Endodermal cell (in vitro differentiated cells): ENCODE data around the gene SLC1A7. TPM values are rescaled to one million over a fixed set of nuclear protein-coding genes. Genes with fewer than 3 reads are reported as not detected.
"Not testable (repeated sequence)": the region's sequence is repeated elsewhere in the genome, so short reads cannot be mapped to it uniquely, and the experiment has no call there.

Source experiments
- DNase-seq: peaks from one replicate; pipeline ENCODE4 v3.0.0-alpha.2; 2017
- H3K27ac ChIP-seq: 2 replicates; pipeline ENCODE4 v1.5.1; 2013; ENCODE audit warnings: mild to moderate bottlenecking, low read depth, low read length, moderate library complexity
- H3K27me3 ChIP-seq: 2 replicates; pipeline ENCODE4 v1.6.1; 2013; ENCODE audit warnings: mild to moderate bottlenecking, low read length, moderate library complexity; ENCODE audit not compliant: insufficient read depth, control insufficient read depth, poor library complexity, severe bottlenecking
- H3K36me3 ChIP-seq: 2 replicates; pipeline ENCODE4 v1.7.0; 2013; ENCODE audit warnings: mild to moderate bottlenecking, low read length, moderate library complexity; ENCODE audit not compliant: control insufficient read depth, insufficient read depth
- H3K4me1 ChIP-seq: one replicate; pipeline ENCODE4 v1.7.0; 2013; ENCODE audit warnings: low read length; ENCODE audit not compliant: control insufficient read depth, insufficient read depth
- H3K4me3 ChIP-seq: 2 replicates; pipeline ENCODE4 v1.5.1; 2013; ENCODE audit warnings: mild to moderate bottlenecking, low read length, moderate library complexity
- H3K9ac ChIP-seq: 2 replicates; pipeline ENCODE4 v1.6.1; 2013; ENCODE audit warnings: mild to moderate bottlenecking, low read length, moderate library complexity; ENCODE audit not compliant: poor library complexity, severe bottlenecking; ENCODE audit errors: extremely low read depth
- H3K9me3 ChIP-seq: 2 replicates; pipeline ENCODE4 v1.6.1; 2013; ENCODE audit warnings: mild to moderate bottlenecking, low read length, moderate library complexity; ENCODE audit not compliant: control insufficient read depth
- H3K27ac Mint-ChIP-seq: 2 replicates; pipeline ENCODE4 v1.8.0; 2020; ENCODE audit warnings: mixed read lengths
- H3K27me3 Mint-ChIP-seq: 2 replicates; pipeline ENCODE4 v1.8.0; 2021; ENCODE audit warnings: mild to moderate bottlenecking, mixed read lengths; ENCODE audit not compliant: insufficient read depth
- H3K36me3 Mint-ChIP-seq: 2 replicates; pipeline ENCODE4 v1.8.0; 2020; ENCODE audit warnings: low read depth, mixed read lengths
- H3K4me1 Mint-ChIP-seq: 2 replicates; pipeline ENCODE4 v1.8.0; 2020; ENCODE audit warnings: mixed read lengths
- H3K4me3 Mint-ChIP-seq: 2 replicates; pipeline ENCODE4 v1.8.0; 2020; ENCODE audit warnings: mild to moderate bottlenecking, moderate library complexity, mixed read lengths
- H3K9me3 Mint-ChIP-seq: 2 replicates; pipeline ENCODE4 v1.8.0; 2020; ENCODE audit warnings: mild to moderate bottlenecking, mixed read lengths
- CTCF ChIP-seq: fragments of 200-600 bp; sonication (generic); conservative IDR thresholded peaks from 2 replicates; pipeline ENCODE4 v1.5.0; 2021; ENCODE audit warnings: antibody characterized with exemption, mild to moderate bottlenecking
- WGBS, 2 experiments: methylation state at CpG; one replicate each; pipeline versions ENCODE4 v1.1.5 to v1.1.7; 2013; ENCODE audit warnings: missing lambda C conversion rate in 2 of 2, mixed read lengths in 1 of 2; ENCODE audit not compliant: insufficient coverage in 1 of 2, insufficient read length in 1 of 2; 5-methylcytosine and 5-hydroxymethylcytosine counted together
- total RNA-seq, 2 donors: library from RNA; stranded (reverse); fragmentation: NEBNext Ultra II Directional in 1 of 2; extraction: Animal tissue kit (Norgen Biotek cat#: 25700) in 1 of 2; gene quantifications; 2 replicates in 1 of 2; 3 replicates in 1 of 2; pipeline ENCODE4 v1.2.1, GENCODE V29; 2021

SLC1A7 gene
- total RNA-seq, 2 donors from 2014 or later, result 1.7 to 2.3 TPM

DNA sequence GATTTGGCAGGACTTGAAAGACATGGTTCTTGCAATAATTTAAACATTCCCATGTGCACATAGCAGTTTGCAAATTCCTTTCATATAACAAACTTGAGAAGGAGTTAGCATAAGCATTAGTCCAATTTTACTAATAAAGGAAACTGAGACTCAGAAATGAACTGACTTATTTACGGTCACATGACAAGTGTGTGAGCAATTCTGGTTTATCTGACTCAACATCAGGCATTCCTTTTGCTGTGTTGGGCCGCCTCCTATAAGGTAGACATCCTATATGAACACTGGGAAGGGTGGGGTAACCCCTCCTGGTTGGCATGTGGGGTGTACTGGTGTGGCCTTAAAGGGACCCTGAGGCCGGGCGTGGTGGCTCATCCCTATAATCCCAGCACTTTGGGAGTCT lies 45.7 kb upstream of the SLC1A7 start:
- Histone ChIP-seq H3K9me3 (no peaks in the 10 kb centered on the region), H3K27ac (no peak overlapping the region), H3K27me3 (no peaks in the 10 kb centered on the region), H3K4me3 (no peak overlapping the region), H3K36me3 (no peaks in the 10 kb centered on the region), H3K9ac (no peak overlapping the region), H3K4me1 (peaks cover 7% of the 10 kb centered on the region)
- Mint-ChIP-seq H3K27me3 (no peaks in the 10 kb centered on the region), H3K4me1 (peaks cover 29% of the 10 kb centered on the region), H3K9me3 (no peaks in the 10 kb centered on the region), H3K4me3 (no peak overlapping the region), H3K36me3 (no peaks in the 10 kb centered on the region), H3K27ac (no peak overlapping the region)
- 99 to 100% methylated on average over 3 to 4 of the region's 4 CpGs for WGBS, 2 experiments
- no peak for DNase-seq
- TF ChIP-seq CTCF, result no peak

- Histone ChIP-seq H3K4me3 (no peak overlapping the region), H3K4me1 (peaks cover 12% of the 10 kb centered on the region), H3K27ac (no peak overlapping the region), H3K9me3 (no peaks in the 10 kb centered on the region), H3K27me3 (no peaks in the 10 kb centered on the region), H3K36me3 (no peaks in the 10 kb centered on the region), H3K9ac (no peak overlapping the region)
- H3K27ac Mint-ChIP-seq, result no peak overlapping the region
- DNase-seq, result no peak
- no peaks in the 10 kb centered on the region for H3K36me3 Mint-ChIP-seq
- WGBS, 2 experiments, result 78% methylated on average over 1 of the region's 1 CpG
- H3K4me3 Mint-ChIP-seq, result no peak overlapping the region
- H3K9me3 Mint-ChIP-seq, result no peaks in the 10 kb centered on the region
- no peak for TF ChIP-seq CTCF
- no peaks in the 10 kb centered on the region for H3K27me3 Mint-ChIP-seq
- H3K4me1 Mint-ChIP-seq, result peaks cover 29% of the 10 kb centered on the region
Observed at GRCh38 chr1:53187401-53187800, 45.0 kb upstream of the SLC1A7 start.

DNA sequence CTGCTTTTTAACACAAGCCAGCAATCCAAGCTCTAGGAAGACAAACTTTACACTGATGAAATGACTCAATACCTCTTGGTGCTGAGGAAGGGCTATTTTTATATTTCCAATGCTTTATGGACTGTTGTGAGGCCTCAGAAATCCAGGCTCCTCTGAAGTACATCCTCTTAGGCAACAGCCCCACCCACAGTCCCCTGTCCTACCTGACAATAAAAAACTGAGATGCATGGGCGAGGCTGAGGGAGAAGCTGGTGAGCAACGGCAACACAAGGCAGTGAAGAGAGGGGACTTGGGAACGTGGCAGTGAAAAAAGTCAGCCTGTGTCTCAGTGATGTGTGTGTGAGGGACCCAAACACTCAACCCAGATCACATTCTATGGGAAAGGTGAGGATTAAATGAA lies 44.1 kb upstream of the SLC1A7 start:
- H3K9ac ChIP-seq, result no peak overlapping the region
- Mint-ChIP-seq H3K4me3 (no peak overlapping the region), H3K4me1 (peaks cover 29% of the 10 kb centered on the region), H3K27me3 (no peaks in the 10 kb centered on the region), H3K9me3 (no peaks in the 10 kb centered on the region), H3K27ac (no peak overlapping the region), H3K36me3 (no peaks in the 10 kb centered on the region)
- no peaks in the 10 kb centered on the region for H3K9me3 ChIP-seq
- no peaks in the 10 kb centered on the region for H3K36me3 ChIP-seq
- DNase-seq, result no peak
- H3K4me3 ChIP-seq, result no peak overlapping the region
- peaks cover 12% of the 10 kb centered on the region for H3K4me1 ChIP-seq
- WGBS, 2 experiments, result 73 to 98% methylated on average over 2 to 3 of the region's 3 CpGs
- no peaks in the 10 kb centered on the region for H3K27me3 ChIP-seq
- TF ChIP-seq CTCF, result no peak
- H3K27ac ChIP-seq, result no peak overlapping the region

GRCh38 chr1:53185955-53186297 lies 43.5 kb upstream of the SLC1A7 start:
- not testable (repeated sequence) for H3K27me3 ChIP-seq, H3K4me3 Mint-ChIP-seq, H3K27me3 Mint-ChIP-seq, H3K27ac ChIP-seq, H3K9me3 ChIP-seq, H3K9ac ChIP-seq, H3K9me3 Mint-ChIP-seq, DNase-seq, H3K36me3 Mint-ChIP-seq, H3K4me3 ChIP-seq, H3K36me3 ChIP-seq, H3K27ac Mint-ChIP-seq
- WGBS, 2 experiments, result 85% methylated on average over 2 of the region's 2 CpGs; no CpG with 5 or more reads in 1 of the 2 experiments
- peaks cover 12% of the 10 kb centered on the region for H3K4me1 ChIP-seq
- peaks cover 28% of the 10 kb centered on the region for H3K4me1 Mint-ChIP-seq
